K562 (cell line): ENCODE results near the gene CATSPER1.

Experiments used
- CEBPB ChIP-seq: fragments of 450-650 bp; IDR thresholded peaks from 2 replicates; pipeline ENCODE4 v1.6.1; 2016; ENCODE audit warnings: missing genetic modification characterization, missing compliant biosample characterization
- GTF2B ChIP-seq: IDR thresholded peaks from 2 replicates; pipeline ENCODE4 v1.6.1; 2011; ENCODE audit not compliant: insufficient read length; ENCODE audit errors: extremely low read depth
- NONO ChIP-seq, 2 experiments: fragments of 200-400 bp in 1 of 2; fragments of 450-650 bp in 1 of 2; formaldehyde crosslinking in 1 of 2; IDR thresholded peaks; 2 replicates each; pipeline ENCODE4 v1.6.1; 2017; ENCODE audit warnings: low read depth in 2 of 2, mild to moderate bottlenecking in 2 of 2, moderate library complexity in 2 of 2, low read length in 1 of 2
- PHB2 ChIP-seq: fragments of 450-650 bp; IDR thresholded peaks from 2 replicates; pipeline ENCODE4 v1.6.1; 2017; ENCODE audit warnings: low read depth
- PHF21A ChIP-seq: fragments of 450-650 bp; IDR thresholded peaks from 2 replicates; pipeline ENCODE4 v1.6.1; 2017; ENCODE audit warnings: low read depth, borderline replicate concordance
- SMC3 ChIP-seq: conservative IDR thresholded peaks from 2 replicates; pipeline ENCODE4 v1.6.1; 2011; ENCODE audit warnings: low read depth, low read length, improper control_type of control experiment; ENCODE audit not compliant: insufficient read depth
- ZC3H4 ChIP-seq: sonication (generic); formaldehyde crosslinking; IDR thresholded peaks from 2 replicates; pipeline ENCODE4 v1.9.0; 2021; ENCODE audit warnings: missing genetic modification reagents, borderline replicate concordance
- ZNF639 ChIP-seq, 2 experiments: fragments of 200-800 bp in 1 of 2; sonication (Bioruptor generic) in 1 of 2; sonication (generic) in 1 of 2; formaldehyde crosslinking in 1 of 2; IDR thresholded peaks in 1 of 2; conservative IDR thresholded peaks in 1 of 2; 2 replicates each; pipeline versions ENCODE4 v1.5.0 to v1.6.1; 2016 to 2020; ENCODE audit warnings: missing compliant biosample characterization in 1 of 2, missing genetic modification characterization in 1 of 2, missing genetic modification reagents in 1 of 2
- ZNF830 ChIP-seq: fragments of 250-450 bp; sonication (Bioruptor Pico); IDR thresholded peaks from 2 replicates; pipeline ENCODE4 v1.5.0; 2021; ENCODE audit warnings: mild to moderate bottlenecking
- TF ChIP-seq, protein P1 (sequence below), 3 experiments: IDR thresholded peaks in 2 of 3; conservative IDR thresholded peaks in 1 of 3; 2 replicates each; pipeline ENCODE4 v1.5.1; 2011 to 2012; ENCODE audit warnings: low read length in 3 of 3, mild to moderate bottlenecking in 3 of 3, control low read depth in 2 of 3, improper control_type of control experiment in 1 of 3, inconsistent platforms in 1 of 3, low read depth in 1 of 3, mixed read lengths in 1 of 3, moderate library complexity in 1 of 3; ENCODE audit not compliant: insufficient read depth in 2 of 3
- TF ChIP-seq, protein P2 (sequence below), 2 experiments: IDR thresholded peaks in 1 of 2; conservative IDR thresholded peaks in 1 of 2; 2 replicates each; pipeline ENCODE4 v1.6.1; 2016; ENCODE audit warnings: low read depth in 2 of 2, mild to moderate bottlenecking in 1 of 2, missing compliant biosample characterization in 1 of 2, missing genetic modification characterization in 1 of 2, moderate library complexity in 1 of 2

DNA sequence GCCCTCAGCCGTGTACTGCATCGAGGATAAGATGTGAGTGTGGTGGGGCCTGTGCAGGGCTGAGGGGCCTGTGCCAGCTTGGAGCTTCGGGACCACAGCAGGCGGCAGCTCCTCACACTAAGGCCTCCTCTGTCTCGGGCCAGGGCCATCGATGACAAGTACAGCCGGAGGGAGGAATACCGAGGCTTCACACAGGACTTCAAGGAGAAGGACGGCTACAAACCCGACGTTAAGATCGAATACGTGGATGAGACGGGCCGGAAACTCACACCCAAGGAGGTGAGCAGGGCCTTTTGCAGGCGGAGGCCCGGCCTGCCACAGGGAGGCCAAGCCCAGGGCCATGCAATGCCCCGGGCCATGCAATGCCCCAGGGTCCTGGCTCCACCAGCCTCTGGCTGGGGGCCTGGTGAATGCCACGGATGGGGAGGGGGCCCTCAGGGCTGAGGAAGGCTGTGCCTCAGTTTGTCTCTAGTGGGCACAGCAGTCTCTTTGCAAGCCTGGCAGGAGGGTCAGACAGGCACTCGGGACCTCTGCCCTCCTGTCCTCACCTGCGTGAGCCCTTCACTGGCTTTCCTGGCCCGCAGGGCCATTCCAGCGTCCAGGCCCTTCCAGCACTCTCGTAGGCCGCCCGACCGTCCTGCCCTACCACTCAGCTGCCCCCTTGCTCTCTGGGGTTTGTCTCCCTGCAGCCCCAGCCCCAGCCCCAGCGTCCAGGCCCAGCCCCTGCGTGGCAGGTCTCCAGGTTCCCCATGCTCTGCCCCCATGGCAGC, 48.5 kb downstream of the CATSPER1 start:
- TF ChIP-seq PHF21A (no peak), NONO (IDR thresholded peaks at IDR 0.05; ENCODE audit: low read depth in 2 of 2, low read length in 1 of 2) (no peak), CEBPB (tag) (no peak), ZC3H4 (CRISPR knock-in tag) (no peak), ZNF639 (CRISPR knock-in tag; conservative IDR thresholded peaks at IDR 0.05 in 1 of 2, IDR thresholded peaks at IDR 0.05 in 1 of 2) (no peak), GTF2B (no peak), PHB2 (no peak), SMC3 (no peak), ZNF830 (CRISPR knock-in tag) (no peak)
- TF ChIP-seq, protein P1, sequence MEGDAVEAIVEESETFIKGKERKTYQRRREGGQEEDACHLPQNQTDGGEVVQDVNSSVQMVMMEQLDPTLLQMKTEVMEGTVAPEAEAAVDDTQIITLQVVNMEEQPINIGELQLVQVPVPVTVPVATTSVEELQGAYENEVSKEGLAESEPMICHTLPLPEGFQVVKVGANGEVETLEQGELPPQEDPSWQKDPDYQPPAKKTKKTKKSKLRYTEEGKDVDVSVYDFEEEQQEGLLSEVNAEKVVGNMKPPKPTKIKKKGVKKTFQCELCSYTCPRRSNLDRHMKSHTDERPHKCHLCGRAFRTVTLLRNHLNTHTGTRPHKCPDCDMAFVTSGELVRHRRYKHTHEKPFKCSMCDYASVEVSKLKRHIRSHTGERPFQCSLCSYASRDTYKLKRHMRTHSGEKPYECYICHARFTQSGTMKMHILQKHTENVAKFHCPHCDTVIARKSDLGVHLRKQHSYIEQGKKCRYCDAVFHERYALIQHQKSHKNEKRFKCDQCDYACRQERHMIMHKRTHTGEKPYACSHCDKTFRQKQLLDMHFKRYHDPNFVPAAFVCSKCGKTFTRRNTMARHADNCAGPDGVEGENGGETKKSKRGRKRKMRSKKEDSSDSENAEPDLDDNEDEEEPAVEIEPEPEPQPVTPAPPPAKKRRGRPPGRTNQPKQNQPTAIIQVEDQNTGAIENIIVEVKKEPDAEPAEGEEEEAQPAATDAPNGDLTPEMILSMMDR (IDR thresholded peaks at IDR 0.05 in 2 of 3, conservative IDR thresholded peaks at IDR 0.05 in 1 of 3; ENCODE audit: insufficient read depth in 2 of 3, low read depth in 1 of 3, low read length in 3 of 3): no peak
- TF ChIP-seq, protein P2, sequence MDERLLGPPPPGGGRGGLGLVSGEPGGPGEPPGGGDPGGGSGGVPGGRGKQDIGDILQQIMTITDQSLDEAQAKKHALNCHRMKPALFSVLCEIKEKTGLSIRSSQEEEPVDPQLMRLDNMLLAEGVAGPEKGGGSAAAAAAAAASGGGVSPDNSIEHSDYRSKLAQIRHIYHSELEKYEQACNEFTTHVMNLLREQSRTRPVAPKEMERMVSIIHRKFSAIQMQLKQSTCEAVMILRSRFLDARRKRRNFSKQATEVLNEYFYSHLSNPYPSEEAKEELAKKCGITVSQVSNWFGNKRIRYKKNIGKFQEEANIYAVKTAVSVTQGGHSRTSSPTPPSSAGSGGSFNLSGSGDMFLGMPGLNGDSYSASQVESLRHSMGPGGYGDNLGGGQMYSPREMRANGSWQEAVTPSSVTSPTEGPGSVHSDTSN (CRISPR knock-in tag; IDR thresholded peaks at IDR 0.05; ENCODE audit: low read depth): no peak
- TF ChIP-seq, protein P2 (tag; conservative IDR thresholded peaks at IDR 0.05; ENCODE audit: low read depth): no peak
